GM21786 (cell line): Measurements from ENCODE around the gene CMTM7.

Experiments used
- ATAC-seq: cut with Tn5 transposase; IDR thresholded peaks from one replicate; pipeline ENCODE4 v1.9.1; 2021; ENCODE audit not compliant: unreplicated experiment

CMTM7 gene

GRCh38 chr3:32484436-32484835 lies 92.8 kb downstream of the CMTM7 start:
- no peak for ATAC-seq

DNA sequence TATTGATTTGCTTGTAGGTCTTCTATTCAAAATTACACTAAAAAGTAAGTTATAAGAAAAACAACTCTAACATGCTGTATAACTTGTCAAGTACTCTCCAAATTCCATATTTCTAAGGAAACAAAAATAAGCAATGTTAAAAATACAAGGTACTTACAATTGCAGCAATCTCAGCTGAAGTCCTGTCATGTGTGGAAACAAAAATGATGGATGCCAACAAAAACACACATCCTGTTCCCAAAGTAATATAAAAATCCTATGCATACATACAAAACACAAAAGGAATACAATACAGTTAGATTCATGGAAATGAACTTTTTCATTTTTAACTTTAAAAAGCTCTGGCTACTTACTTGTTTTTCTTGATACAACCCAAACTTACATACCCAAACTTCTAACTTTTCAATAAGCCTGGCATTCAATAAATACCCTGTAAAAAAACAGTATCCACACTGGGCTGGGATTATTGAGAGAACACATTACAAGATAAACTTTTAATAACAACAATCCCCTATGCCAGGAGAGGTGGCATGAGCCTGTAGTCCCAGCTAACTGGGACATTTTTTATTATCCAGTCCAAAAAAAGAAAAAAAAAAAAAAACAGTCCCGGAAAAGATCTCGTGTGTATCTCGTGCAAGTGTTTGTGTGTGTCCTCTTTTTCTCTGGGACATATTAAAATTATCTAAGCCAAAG lies 96.3 kb downstream of the CMTM7 start:
- no peak for ATAC-seq

DNA sequence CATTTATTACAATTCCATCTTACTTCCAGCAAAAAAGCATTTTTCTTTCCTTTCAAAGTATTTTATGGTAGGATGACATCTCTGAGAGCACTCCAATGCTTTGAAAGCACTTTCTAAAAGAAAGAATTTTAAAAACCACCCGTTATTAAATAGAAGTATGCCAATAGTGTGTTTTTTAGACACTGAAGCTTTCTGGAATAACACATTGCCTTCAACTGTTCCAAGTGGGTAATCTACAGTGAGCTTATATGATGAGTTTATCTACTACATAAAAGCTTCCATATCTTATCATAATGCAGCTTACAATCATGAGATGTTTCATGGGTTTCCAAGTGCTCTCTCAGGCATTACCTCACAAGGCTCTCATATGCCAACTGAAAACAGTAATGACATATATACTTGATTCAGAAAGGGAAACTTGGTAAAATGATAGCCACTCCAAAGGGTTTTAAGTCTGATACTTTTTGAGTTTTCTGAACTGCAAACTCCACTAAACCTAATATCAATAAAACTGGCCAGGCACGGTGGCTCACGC lies 96.9 kb downstream of the CMTM7 start:
- no peak for ATAC-seq

GRCh38 chr3:32492684-32493436 lies 101.2 kb downstream of the CMTM7 start:
- ATAC-seq = no peak

DNA sequence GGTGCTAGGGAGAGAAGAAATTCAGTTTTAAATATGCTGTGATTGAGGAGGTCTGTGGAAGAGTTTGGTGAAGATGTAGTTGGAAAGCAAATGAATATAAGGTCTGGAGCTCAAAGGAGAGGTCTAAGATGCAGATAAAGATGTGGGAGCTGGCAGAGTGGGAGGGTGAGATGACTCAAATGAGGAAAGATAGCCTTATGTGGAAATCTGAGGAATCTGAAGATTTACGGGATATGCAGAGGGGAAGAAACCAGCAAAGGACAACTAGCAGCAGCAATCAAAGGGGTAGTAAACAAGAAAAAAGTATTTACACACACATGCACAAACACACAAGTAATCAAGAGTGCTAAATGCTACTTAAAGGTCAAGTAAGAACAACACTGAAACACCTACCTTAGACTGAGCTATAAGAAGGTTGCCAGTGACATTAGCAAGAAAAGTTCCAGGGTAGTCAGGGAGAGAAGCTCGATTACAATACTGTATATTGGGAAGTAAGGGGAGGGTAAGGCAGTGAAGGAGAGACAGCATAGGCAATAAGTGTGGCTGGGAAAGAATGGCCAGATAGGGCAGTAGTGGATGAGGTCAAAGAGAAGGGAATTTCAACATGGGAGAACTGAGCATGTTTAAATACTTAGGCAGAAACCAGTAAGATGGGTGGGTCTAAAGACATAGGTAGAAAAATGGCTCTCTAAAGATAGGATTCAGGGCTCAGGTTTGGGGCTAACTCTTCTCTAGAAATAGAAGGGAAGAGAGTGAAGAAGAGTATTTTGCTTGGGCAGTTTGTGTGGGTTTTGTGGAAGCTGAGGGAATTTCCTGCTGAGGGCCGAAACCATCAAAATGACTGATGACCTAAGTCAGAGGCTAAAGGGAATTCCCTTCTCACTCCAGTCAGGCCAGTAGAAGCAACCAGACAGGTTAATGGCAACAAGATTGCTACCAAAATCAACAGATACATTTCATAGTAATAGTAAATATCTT lies 102.1 kb downstream of the CMTM7 start:
- ATAC-seq = peak; percentile 85

DNA sequence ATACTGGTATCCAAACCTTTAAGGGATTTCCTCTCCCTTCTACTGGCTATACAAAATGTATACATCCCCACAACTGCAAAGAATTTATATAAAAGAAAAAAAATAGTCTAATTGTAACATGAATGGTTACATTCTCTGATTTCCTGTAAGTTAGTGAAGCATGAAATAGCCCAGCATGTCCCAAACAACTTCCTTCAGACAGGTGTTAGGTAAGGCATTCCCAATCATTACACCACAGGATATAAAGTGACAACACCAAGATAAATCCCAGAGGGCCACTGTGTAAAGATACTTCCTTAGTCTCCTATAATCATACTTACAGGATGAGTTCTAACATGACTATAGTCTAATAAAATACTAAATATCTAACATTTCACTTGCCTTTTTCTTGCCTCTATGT lies 103.4 kb downstream of the CMTM7 start:
- no peak for ATAC-seq

GRCh38 chr3:32495609-32496008 lies 104.0 kb downstream of the CMTM7 start:
- no peak for ATAC-seq

DNA sequence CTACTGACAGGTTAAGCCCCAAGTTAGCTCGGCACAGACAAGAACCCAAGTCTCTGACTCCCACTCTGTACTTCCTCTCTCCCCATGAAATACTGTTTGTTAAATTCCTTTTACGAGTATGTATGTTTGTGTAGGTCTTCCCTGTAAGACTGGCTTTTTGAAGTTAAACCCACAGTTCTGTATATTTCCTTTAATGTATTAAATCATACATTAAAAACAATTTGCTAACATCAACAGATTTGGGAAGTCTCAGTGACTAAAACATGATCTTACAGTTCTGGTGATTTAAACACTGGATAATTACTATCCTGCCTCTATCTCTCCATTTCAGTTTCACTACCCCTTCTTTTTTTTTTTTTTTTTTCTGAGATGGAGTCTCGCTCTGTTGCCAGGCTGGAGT lies 106.6 kb downstream of the CMTM7 start:
- no peak for ATAC-seq

- ATAC-seq = no peak
These were observed 107.3 kb downstream of the CMTM7 start for GRCh38 chr3:32498992-32499391.

GRCh38 chr3:32499585-32499984 lies 107.9 kb downstream of the CMTM7 start:
- ATAC-seq = no peak

DNA sequence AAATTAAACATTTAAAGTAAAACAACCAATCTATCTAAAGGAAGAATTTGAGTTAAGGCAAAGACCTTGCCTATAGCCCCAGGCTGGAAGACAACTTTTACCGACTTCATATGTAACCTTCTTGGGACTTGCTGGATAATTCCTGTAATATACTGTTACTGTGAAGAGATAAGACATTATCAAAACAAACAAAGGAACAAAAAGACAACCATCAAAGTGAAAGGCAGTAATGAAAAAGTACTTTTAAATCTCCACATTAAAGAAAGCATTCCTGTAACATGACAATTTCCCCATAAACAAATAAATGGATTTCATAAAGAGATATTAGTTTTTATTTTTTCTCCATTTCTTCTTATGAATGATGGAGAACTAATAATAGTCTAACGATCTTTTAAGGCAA lies 108.6 kb downstream of the CMTM7 start:
- ATAC-seq = no peak

DNA sequence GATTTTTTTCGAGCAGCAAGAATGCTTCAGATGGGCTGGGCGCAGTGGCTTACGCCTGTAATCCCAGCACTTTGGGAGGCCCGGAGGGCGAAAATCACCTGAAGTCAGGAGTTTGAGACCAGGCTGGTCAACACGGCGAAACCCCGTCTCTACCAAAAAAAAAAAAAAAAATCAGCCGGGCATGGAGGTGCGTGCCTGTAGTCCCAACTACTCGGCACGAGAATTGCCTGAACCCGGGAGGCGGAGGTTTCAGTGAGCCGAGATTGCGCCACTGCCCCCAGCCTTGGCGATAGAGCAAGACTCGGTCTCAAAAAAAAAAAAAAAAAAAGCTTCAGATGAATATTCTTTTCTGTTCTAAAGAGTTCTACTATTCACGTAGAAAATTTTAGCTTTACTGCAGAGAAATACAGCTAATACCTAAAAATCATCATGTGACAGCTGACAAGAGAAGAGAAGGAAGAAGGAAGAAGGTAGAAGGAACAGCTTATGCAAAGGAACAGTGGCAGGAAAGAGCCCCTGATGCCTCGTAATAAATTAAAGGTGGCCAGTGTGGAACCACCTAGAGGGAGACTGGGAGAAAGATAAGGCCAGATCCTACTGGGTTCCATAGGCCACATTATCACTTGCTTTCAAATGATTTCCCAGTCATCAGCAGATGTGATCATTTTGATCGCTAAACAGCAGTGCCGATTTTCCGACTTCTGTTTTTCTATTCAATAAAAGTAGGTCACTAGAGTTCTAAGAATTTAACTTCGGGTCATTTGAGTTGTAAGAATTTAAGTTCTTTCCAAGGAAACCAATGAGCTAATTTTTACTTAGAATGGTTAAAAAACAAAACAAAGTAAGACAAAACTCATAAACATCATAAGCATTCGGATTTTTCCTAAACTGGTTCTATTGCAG lies 109.5 kb downstream of the CMTM7 start:
- ATAC-seq = no peak

GRCh38 chr3:32501783-32502117 lies 110.1 kb downstream of the CMTM7 start:
- ATAC-seq = no peak

DNA sequence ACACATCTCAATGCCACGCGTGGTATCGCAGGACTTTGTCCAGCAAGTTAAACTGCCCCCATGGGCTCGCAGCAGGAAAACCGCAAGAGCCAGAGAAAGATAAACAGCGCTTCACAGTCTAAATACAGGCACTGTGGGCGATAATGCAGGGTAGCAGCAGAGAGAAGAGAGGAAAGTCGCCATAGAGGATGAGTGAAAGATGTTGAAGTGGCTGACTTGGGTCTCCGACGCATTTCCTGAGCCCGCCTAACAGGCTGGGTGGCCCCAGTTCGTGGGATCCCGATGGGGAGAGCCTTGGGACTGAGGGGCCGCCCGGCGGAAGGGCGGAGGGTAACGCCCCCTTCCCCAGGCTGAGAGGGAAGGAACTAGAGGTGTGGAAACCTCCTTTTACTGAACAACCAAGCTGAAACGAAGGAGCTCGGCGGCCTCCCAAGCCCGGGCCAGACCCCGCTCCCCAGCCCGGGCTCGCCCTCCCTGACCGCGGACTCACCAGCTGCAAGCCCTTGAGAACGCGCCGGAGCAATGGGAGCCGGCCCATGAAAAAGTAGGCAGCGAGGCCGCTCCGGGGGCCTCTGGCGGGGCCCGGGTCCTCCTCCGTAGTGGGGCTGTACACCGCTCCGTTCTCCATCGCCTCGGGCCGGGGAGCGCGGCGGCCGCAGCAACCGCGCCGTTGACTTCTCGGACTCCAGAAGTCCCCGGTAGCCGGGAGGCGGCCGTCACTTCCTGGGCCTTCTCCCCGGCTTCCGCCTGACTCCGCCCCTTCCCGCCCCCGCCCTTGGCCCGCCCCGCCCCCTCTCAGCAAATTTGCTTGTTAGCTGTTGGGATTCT lies 110.7 kb downstream of the CMTM7 start, which contains the start of gene CMTM6:
Gene CMTM6, minus strand, starts transcription at position 735 of the 828 bp plus-strand sequence. Its CDS starts 107 bp downstream, at position 628.
- peak; percentile 74 for ATAC-seq

- ATAC-seq = no peak
These were observed 111.3 kb downstream of the CMTM7 start for GRCh38 chr3:32502946-32503286.
